GM12892 (cell line): ENCODE results near the gene ALDH1A1.

Experiments
- POLR2A ChIP-seq: IDR thresholded peaks from 2 replicates; pipeline ENCODE4 v1.6.1; 2011; ENCODE audit warnings: low read depth, low read length, control low read depth
- POLR2AphosphoS5 ChIP-seq: IDR thresholded peaks from 2 replicates; pipeline ENCODE4 v1.6.1; 2011; ENCODE audit warnings: low read depth, low read length, control low read depth

DNA sequence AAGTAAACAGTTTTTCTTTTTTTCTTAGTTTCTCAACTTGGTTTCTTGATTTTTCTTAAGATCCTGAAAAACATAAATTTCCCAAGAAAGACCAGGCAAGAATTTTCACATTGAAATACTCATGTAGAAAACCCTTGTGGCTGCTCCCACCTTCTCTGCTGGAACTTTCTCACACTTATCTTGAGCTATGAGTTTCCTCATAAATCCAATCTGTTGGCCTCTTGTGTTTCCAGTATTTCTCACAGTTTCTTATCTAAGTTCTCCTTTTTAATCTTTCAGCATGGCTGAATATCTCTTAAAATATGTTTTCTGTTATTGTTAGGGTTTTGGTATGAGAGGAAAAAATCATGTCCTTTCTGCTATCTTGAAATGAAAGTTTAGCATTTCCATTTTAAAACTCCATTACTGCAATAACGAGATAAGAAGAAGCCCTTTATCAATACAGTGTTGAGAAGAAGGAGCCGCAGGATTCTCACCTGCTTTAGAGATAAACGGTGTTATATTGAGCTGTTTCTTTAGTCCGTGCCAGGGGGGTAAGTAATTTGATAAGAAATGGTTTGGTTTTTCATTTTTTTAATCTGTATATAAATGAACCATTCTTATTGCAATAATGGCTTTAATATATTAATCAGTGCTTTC lies 89.3 kb downstream of the ALDH1A1 start:
- TF ChIP-seq POLR2AphosphoS5 (no peak), POLR2A (no peak)
